K562 (cell line): Measurements from ENCODE around the gene DAPK1. TPM values are rescaled to one million over a fixed set of nuclear protein-coding genes. Genes with fewer than 3 reads are reported as not detected.

Source experiments
- STAT6 ChIP-seq: sonication (generic); formaldehyde crosslinking; IDR thresholded peaks from 2 replicates; pipeline ENCODE4 v1.8.1; 2023; ENCODE audit warnings: mild to moderate bottlenecking, missing genetic modification reagents
- YBX1 ChIP-seq: fragments of 450-650 bp; IDR thresholded peaks from 2 replicates; pipeline ENCODE4 v1.7.1; 2016; ENCODE audit warnings: mild to moderate bottlenecking
- ZBTB40 ChIP-seq, 2 experiments: fragments of 450-650 bp in 1 of 2; sonication (generic) in 1 of 2; formaldehyde crosslinking in 1 of 2; IDR thresholded peaks; 2 replicates each; pipeline versions ENCODE4 v1.7.1 to v1.9.0; 2016 to 2022; ENCODE audit warnings: inconsistent platforms in 1 of 2, mild to moderate bottlenecking in 1 of 2, missing genetic modification reagents in 1 of 2
- polyA plus RNA-seq, 8 experiments: library from polyadenylated mRNA; depleted of rRNA in 4 of 8; stranded (reverse) in 5 of 8; unstranded in 3 of 8; fragments of >200 nt; fragmentation: Nextera tagmentation in 2 of 8; fragmentation: Illumina TruSeq in 1 of 8; extraction: Ambion mirVana in 2 of 8; extraction: Trizol in 1 of 8; gene quantifications; 2 replicates each; pipeline versions ENCODE4 v1.2.1 to v1.2.3, GENCODE V29; 2011 to 2014; ENCODE audit warnings: inconsistent platforms in 1 of 8, missing spikeins in 1 of 8
- total RNA-seq, 7 experiments: library from RNA; depleted of rRNA in 6 of 7; stranded (reverse); fragments of >200 nt in 6 of 7; fragmentation: Illumina TruSeq in 2 of 7; extraction: Trizol in 2 of 7; gene quantifications; 2 replicates each; pipeline versions ENCODE4 v1.2.1 to v1.2.3, GENCODE V29; 2011 to 2021; ENCODE audit warnings: low replicate concordance in 1 of 7

DAPK1 gene
- total and polyA plus RNA-seq, 9 of the 15 experiments (the other 6 are each of a cell fraction or from before 2014, with no cell fraction given), result 1.7 to 26.4 (median 15.8) TPM

- TF ChIP-seq ZBTB40 (IDR thresholded peaks at IDR 0.05) (no peak), ZBTB40 (CRISPR knock-in tag; IDR thresholded peaks at IDR 0.05) (no peak), YBX1 (no peak), STAT6 (CRISPR knock-in tag) (no peak)
Measured at GRCh38 chr9:87671925-87672324, 174.3 kb downstream of the DAPK1 start (continued).
